SH-SY5Y (cell line): ENCODE measurements around the gene MRGPRE.

Experiments
- GATA2 ChIP-seq: IDR thresholded peaks from 2 replicates; pipeline ENCODE4 v1.6.1; 2011; ENCODE audit warnings: mild to moderate bottlenecking, low read depth, low read length
- GATA3 ChIP-seq: IDR thresholded peaks from 2 replicates; pipeline ENCODE4 v1.6.1; 2011; ENCODE audit warnings: low read depth, mild to moderate bottlenecking, low read length, moderate library complexity

- TF ChIP-seq GATA2 (no peak), GATA3 (no peak)
Observed at GRCh38 chr11:3227568-3228444, 4.4 kb downstream of the MRGPRE start.
